ENCODE results near the gene KIF5A.

- TF ChIP-seq CTCF (conservative IDR thresholded peaks at IDR 0.05; ENCODE audit: low read depth, low read length) (no peak), USF2 (IDR thresholded peaks at IDR 0.05; ENCODE audit: low read depth, low read length) (no peak), RFX5 (IDR thresholded peaks at IDR 0.05; ENCODE audit: low read depth, low read length) (no peak), RAD21 (IDR thresholded peaks at IDR 0.05; ENCODE audit: low read length) (no peak), MAZ (IDR thresholded peaks at IDR 0.05; ENCODE audit: borderline replicate concordance, low read depth, low read length) (no peak), CEBPB (IDR thresholded peaks at IDR 0.05; ENCODE audit: low read depth, low read length) (no peak), POLR2A (IDR thresholded peaks at IDR 0.05; ENCODE audit: low read depth, low read length) (no peak), NFE2L2 (IDR thresholded peaks at IDR 0.05; ENCODE audit: low read depth, low read length) (no peak), MXI1 (IDR thresholded peaks at IDR 0.05; ENCODE audit: borderline replicate concordance, low read depth, low read length) (no peak)
Measured at GRCh38 chr12:57585156-57585555, 35.3 kb downstream of the KIF5A start.
